AG04449 (cell line): ENCODE data around the gene LRRIQ1.

Experiments used
- CTCF ChIA-PET: fragments of 350-600 bp; formaldehyde crosslinking; extraction: SDS; loops from one replicate; lab custom pipeline; 2021; ENCODE audit warnings: antibody characterized with exemption; lab: Yijun Ruan, JAX
- POLR2A ChIA-PET: fragments of 400-600, 350-600 bp; formaldehyde crosslinking; extraction: SDS; loops from one replicate; lab custom pipeline; 2020; ENCODE audit warnings: antibody characterized with exemption, inconsistent platforms; lab: Yijun Ruan, JAX
- DNase-seq: peaks from one replicate; pipeline ENCODE4 v3.0.0-alpha.2; 2010; ENCODE audit warnings: low read depth, low spot score
- H3K4me3 ChIP-seq: 2 replicates; pipeline ENCODE4 v1.5.1; 2011; ENCODE audit warnings: low read depth, mild to moderate bottlenecking, control low read depth, low read length
- TF ChIP-seq, protein P1 (sequence below): IDR thresholded peaks from one replicate; pipeline ENCODE4 v1.5.1; 2011; ENCODE audit warnings: mild to moderate bottlenecking, moderate library complexity, low read length, control low read depth, inconsistent platforms; ENCODE audit not compliant: insufficient read depth; ENCODE audit errors: missing control alignments

LRRIQ1 gene, protein sequence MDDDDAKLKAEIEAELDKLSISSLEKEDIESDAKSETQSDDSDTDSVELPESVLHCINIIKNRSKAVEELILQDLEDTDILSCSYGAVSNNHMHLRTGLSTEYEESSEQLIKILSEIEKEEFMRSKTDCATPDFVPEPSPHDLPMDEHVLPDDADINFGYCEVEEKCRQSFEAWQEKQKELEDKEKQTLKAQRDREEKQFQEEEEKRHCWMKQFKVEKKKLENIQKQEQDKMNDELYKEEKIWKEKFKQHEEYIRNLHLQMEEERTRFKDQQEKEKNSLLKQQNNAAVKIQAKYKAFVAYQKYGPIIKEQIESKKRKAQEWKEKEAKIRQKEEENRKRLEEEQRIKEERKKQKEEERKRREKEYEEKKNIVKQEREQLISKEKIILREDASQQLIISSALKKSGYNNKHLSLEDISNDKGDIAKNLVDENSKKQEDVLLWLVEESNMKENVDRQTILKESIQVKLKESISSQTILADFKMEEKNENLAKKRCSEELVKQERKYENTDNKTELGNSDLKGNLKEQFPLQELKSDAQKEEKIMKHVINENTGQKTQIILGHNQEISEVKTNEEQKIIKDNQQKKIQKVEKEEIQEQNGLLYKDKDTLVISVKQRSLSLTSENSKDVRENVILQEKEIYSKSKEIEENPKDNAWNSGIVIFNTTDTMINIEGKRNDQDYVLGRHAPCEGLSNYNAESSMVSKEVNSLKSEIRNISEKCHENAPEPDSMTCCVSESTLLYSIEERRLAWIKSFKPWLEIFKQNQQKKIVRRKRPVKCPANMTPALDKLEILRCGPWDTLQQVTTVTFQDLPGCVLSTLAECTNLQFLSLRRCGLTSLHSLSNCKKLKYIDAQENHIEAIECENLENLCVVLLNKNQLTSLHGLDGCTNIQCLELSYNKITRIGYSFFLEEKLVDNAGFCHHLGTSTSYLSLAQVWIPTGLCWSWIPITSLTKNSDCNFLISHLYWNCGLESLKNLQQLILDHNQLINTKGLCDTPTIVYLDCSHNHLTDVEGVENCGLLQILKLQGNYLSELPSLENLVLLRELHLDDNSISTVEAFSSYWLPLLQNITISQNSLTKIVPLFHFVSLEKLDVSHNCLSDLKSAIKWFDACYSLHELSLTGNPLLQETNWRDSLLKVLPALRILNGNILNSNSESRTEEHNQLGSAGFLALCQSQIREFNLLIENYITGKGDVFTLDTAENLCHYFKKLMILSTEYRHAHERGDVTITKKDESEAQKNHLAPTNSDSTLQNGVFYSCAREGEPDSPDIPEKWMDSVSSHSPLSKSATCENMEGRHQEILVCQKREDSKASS (N-terminal part only)

GRCh38 chr12:85036234-85036707 lies at the start of gene LRRIQ1, which contains the start of gene TSPAN19:
TSS of gene LRRIQ1 (plus strand) at chr12:85036351. CDS start at chr12:85038177, 1,826 bp downstream.
TSS of gene TSPAN19 (minus strand) at chr12:85036277. CDS start at chr12:85029946, 6,331 bp downstream.
- ChIA-PET CTCF (interaction anchor here (0.7 to 11.4 kb wide), 3 partner anchors 11 to 161 kb away, joined by 3 to 296 read pairs (median 3); no protein-coding TSS in a partner anchor), POLR2A (no interaction called here)
- TF ChIP-seq, protein P1, sequence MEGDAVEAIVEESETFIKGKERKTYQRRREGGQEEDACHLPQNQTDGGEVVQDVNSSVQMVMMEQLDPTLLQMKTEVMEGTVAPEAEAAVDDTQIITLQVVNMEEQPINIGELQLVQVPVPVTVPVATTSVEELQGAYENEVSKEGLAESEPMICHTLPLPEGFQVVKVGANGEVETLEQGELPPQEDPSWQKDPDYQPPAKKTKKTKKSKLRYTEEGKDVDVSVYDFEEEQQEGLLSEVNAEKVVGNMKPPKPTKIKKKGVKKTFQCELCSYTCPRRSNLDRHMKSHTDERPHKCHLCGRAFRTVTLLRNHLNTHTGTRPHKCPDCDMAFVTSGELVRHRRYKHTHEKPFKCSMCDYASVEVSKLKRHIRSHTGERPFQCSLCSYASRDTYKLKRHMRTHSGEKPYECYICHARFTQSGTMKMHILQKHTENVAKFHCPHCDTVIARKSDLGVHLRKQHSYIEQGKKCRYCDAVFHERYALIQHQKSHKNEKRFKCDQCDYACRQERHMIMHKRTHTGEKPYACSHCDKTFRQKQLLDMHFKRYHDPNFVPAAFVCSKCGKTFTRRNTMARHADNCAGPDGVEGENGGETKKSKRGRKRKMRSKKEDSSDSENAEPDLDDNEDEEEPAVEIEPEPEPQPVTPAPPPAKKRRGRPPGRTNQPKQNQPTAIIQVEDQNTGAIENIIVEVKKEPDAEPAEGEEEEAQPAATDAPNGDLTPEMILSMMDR: no peak

GRCh38 chr12:84986586-84986985 lies 49.6 kb upstream of the LRRIQ1 start:
- no peak overlapping the region for H3K4me3 ChIP-seq
- TF ChIP-seq, protein P1: no peak
- CTCF ChIA-PET: no interaction called here
- POLR2A ChIA-PET: no interaction called here
- DNase-seq: no peak

More at GRCh38 chr12:85036234-85036707, at the start of gene LRRIQ1, which contains the start of gene TSPAN19:
- peak; percentile 12 for DNase-seq
- peak within 1 kb of the TSS; percentile 66 for H3K4me3 ChIP-seq

DNA sequence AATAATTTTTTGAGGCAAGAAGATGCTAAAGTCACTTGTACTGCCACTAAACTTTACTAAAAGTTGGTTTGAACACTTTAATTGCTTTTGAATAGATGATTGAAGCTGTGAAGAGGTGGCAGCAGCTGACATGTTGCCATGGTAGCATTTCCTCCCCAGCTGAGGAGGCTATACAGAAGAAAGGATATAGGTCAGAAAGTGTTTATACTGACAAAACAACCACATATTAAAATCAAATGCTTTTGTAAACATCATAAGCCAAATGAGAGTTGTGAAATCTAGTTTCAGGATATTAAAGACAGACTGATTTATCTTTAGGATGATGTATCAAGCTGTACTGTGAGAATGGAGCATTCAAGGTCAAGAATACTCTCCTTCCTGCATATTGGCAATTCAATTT lies 41.7 kb upstream of the LRRIQ1 start:
- TF ChIP-seq, protein P1: no peak
- DNase-seq: no peak
- ChIA-PET CTCF (interaction anchor here (0.7 kb wide), 1 partner anchor 769 kb away, joined by 3 read pairs; no protein-coding TSS in a partner anchor), POLR2A (no interaction called here)
- no peak overlapping the region for H3K4me3 ChIP-seq

GRCh38 chr12:84995641-84996040 lies 40.5 kb upstream of the LRRIQ1 start:
- CTCF ChIA-PET: no interaction called here

DNA sequence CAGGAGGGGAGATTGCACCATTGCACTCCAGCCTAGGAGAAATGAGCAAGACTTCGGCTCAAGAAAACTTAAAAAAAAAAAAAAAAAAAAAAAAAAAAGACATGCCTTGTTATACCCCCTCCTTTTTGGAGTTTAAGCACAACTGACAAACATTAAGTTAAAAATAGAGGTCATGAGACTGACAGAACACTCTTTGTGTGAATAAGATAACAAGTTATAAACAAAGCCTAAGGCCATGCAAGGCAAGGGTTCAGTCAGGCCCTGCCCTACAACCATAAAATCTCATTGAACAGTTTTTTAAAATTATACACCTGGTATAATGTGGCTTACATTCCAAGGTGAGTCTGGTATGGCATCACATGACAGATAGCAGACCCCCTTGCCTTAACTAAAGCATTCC lies 39.4 kb upstream of the LRRIQ1 start:
- TF ChIP-seq, protein P1: no peak
- no peak for DNase-seq
- no peak overlapping the region for H3K4me3 ChIP-seq
- ChIA-PET CTCF (no interaction called here), POLR2A (no interaction called here)

More at GRCh38 chr12:84995641-84996040, 40.5 kb upstream of the LRRIQ1 start:
- POLR2A ChIA-PET: no interaction called here
- DNase-seq: no peak
- H3K4me3 ChIP-seq: no peak overlapping the region
- TF ChIP-seq, protein P1: no peak
